Gastroesophageal sphincter (tissue), 4 donors: ENCODE results near the gene THOC5. TPM values are rescaled to one million over a fixed set of nuclear protein-coding genes. Genes with fewer than 3 reads are reported as not detected.
"Not testable (repeated sequence)": the region's sequence is repeated elsewhere in the genome, so short reads cannot be mapped to it uniquely, and the experiment has no call there.

Experiments used
- ATAC-seq: fragments of 150-250 bp; one replicate; pipeline ENCODE4 v1.9.1; 2016; ENCODE audit warnings: mild to moderate bottlenecking, moderate library complexity
- H3K27ac ChIP-seq, 4 donors: fragments of 200-600 bp; sonication (generic) in 3 of 4; 1 replicate in 3 of 4; 2 replicates in 1 of 4; pipeline ENCODE4 v1.5.1; 2016 to 2019
- H3K27me3 ChIP-seq: fragments of 200-600 bp; sonication (generic); one replicate; pipeline ENCODE4 v1.5.1; 2019
- H3K36me3 ChIP-seq, 2 donors: fragments of 200-600 bp; sonication (generic); one replicate each; pipeline ENCODE4 v1.5.1; 2019; ENCODE audit warnings: control low read depth in 1 of 2
- H3K4me1 ChIP-seq, 3 donors: fragments of 200-600 bp; sonication (generic); 1 replicate in 2 of 3; 2 replicates in 1 of 3; pipeline ENCODE4 v1.5.1; 2016 to 2019; ENCODE audit warnings: control low read depth in 2 of 3
- H3K4me3 ChIP-seq, 2 donors: fragments of 200-600 bp; sonication (generic); one replicate each; pipeline ENCODE4 v1.5.1; 2019; ENCODE audit warnings: mild to moderate bottlenecking in 1 of 2, moderate library complexity in 1 of 2
- H3K9me3 ChIP-seq, 3 donors: fragments of 200-600 bp; sonication (generic); one replicate each; pipeline ENCODE4 v1.5.1; 2017 to 2019; ENCODE audit warnings: control low read depth in 2 of 3
- EP300 ChIP-seq: sonication (generic); formaldehyde crosslinking; IDR thresholded peaks from one replicate; pipeline ENCODE4 v1.6.1; 2017; ENCODE audit warnings: antibody characterized with exemption, mild to moderate bottlenecking
- POLR2A ChIP-seq, 2 donors: fragments of 450-650 bp; IDR thresholded peaks; one replicate each; pipeline ENCODE4 v1.6.1; 2017; ENCODE audit warnings: antibody characterized with exemption in 2 of 2, mild to moderate bottlenecking in 2 of 2, moderate library complexity in 1 of 2
- POLR2AphosphoS5 ChIP-seq: sonication (generic); formaldehyde crosslinking; IDR thresholded peaks from one replicate; pipeline ENCODE4 v1.6.1; 2017; ENCODE audit warnings: antibody characterized with exemption
- WGBS, 2 donors: methylation state at CpG; one replicate each; pipeline ENCODE4 v1.1.5; 2018; ENCODE audit warnings: low coverage in 1 of 2; 5-methylcytosine and 5-hydroxymethylcytosine counted together
- total RNA-seq, 4 donors: library from RNA; depleted of rRNA; stranded (reverse); fragments of >200 nt; gene quantifications; one replicate each; pipeline ENCODE4 v1.1.0, GENCODE V29; 2016
- TF ChIP-seq, protein P1 (sequence below), 4 experiments: fragments of 200-600 bp in 2 of 4; fragments of 450-650 bp in 2 of 4; sonication (generic) in 1 of 4; IDR thresholded peaks; one replicate each; pipeline ENCODE4 v1.5.1; 2017 to 2019; ENCODE audit warnings: antibody characterized with exemption in 4 of 4, mild to moderate bottlenecking in 2 of 4, moderate library complexity in 2 of 4

Gene THOC5
- total RNA-seq, 4 donors from 2014 or later = 46.0 to 91.4 (median 58.2) TPM

DNA sequence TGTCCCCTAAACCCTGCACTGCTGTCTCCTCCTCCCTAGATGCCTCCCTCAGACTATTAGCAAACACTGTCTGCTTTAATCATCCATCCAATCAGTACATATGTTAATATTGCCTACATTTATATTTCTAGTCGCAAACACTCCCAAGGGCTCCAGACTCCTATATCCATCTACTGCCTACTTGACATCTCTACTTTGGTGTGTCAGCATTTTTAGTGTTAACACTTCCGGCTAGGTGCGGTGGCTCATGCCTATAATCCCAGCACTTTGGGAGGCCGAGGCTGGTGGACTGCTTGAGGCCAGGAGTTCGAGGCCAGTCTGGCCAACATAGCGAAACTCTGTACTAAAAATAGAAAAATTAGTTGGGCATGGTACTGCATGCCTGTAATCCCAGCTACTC is 5.5 kb upstream of the THOC5 start:
- H3K36me3 ChIP-seq = peaks cover 0 to 92% of the 10 kb centered on the region in 2 donors

DNA sequence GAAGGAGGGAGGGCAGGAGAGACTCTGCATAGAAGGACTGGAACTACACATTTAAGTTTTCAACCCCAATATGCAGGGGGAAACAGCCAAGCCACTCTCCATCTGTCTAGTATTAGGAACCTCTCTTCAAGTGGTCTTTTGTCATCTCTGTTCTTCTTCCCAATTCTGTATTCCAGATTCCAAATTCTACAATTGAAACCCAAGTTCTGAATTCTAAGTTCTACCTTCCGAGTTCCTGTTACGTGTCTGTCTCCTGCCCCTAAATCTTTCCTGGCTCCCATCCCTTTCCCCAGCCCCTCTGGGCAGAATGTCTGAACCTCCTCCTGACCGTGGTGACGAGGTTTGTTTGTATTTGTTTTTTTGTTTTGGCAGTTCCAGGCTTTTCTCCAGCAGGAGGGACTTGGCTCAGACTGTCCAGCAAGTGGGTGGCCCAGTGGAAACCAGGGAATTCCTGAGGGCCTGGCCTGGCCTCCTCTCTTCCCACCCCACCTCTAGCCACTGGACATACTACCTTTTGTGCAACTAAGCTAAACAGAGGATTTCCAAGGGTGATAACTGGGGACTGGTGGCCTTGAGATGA is 1.6 kb upstream of the THOC5 start:
- no peak overlapping the region for H3K4me3 ChIP-seq
- peaks cover 0 to 20% (median 9%) of the 10 kb centered on the region in 3 donors for H3K4me1 ChIP-seq
- no peaks in the 10 kb centered on the region for H3K27me3 ChIP-seq
- WGBS, 2 donors = 66 to 76% methylated on average over 2 to 4 of the region's 4 CpGs
- no peak for TF ChIP-seq POLR2AphosphoS5
- no peak for TF ChIP-seq EP300
- TF ChIP-seq POLR2A (IDR thresholded peaks at IDR 0.05) = no peak
- peak overlapping the region in 3 of 4 donors; percentile 86 to 87 (median 87) for H3K27ac ChIP-seq
- H3K36me3 ChIP-seq = peaks cover 0 to 57% of the 10 kb centered on the region in 2 donors
- H3K9me3 ChIP-seq = no peaks in the 10 kb centered on the region
- ATAC-seq = no peak

More for the DNA sequence above, 5.5 kb upstream of the THOC5 start:
- Histone ChIP-seq H3K4me3 (no peak overlapping the region), H3K9me3 (no peaks in the 10 kb centered on the region), H3K27ac (no peak overlapping the region), H3K27me3 (no peaks in the 10 kb centered on the region), H3K4me1 (peaks cover 0 to 10% (median 8%) of the 10 kb centered on the region in 3 donors)
- no peak for ATAC-seq
- 94 to 100% methylated on average over 3 to 5 of the region's 6 CpGs for WGBS, 2 donors
- TF ChIP-seq, protein P1, sequence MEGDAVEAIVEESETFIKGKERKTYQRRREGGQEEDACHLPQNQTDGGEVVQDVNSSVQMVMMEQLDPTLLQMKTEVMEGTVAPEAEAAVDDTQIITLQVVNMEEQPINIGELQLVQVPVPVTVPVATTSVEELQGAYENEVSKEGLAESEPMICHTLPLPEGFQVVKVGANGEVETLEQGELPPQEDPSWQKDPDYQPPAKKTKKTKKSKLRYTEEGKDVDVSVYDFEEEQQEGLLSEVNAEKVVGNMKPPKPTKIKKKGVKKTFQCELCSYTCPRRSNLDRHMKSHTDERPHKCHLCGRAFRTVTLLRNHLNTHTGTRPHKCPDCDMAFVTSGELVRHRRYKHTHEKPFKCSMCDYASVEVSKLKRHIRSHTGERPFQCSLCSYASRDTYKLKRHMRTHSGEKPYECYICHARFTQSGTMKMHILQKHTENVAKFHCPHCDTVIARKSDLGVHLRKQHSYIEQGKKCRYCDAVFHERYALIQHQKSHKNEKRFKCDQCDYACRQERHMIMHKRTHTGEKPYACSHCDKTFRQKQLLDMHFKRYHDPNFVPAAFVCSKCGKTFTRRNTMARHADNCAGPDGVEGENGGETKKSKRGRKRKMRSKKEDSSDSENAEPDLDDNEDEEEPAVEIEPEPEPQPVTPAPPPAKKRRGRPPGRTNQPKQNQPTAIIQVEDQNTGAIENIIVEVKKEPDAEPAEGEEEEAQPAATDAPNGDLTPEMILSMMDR (IDR thresholded peaks at IDR 0.05) = no peak
- TF ChIP-seq POLR2A (IDR thresholded peaks at IDR 0.05) = no peak
- TF ChIP-seq POLR2AphosphoS5 = no peak
- no peak for TF ChIP-seq EP300

DNA sequence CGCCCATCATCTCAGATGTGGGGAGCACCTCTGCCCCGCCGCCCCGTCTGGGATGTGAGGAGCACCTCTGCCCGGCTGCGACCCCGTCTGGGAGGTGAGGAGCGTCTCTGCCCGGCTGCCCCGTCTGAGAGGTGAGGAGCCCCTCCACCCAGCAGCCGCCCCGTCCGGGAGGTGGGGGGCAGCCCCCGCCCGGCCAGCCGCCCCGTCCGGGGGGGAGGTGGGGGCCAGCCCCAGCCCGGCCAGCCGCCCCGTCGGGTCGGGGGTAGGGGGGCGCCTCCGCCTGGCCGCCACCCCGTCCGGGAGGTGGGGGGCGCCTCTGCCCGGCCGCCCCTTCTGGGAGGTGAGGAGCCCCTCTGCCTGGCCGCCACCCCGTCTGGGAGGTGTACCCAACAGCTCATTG is 1.2 kb downstream of the THOC5 start:
- not testable (repeated sequence) for ATAC-seq, H3K9me3 ChIP-seq, H3K27me3 ChIP-seq, H3K27ac ChIP-seq
- no CpG with 5 or more reads among the region's 33 CpGs for WGBS, 2 donors
- H3K4me1 ChIP-seq = peaks cover 0 to 20% (median 9%) of the 10 kb centered on the region in 3 donors
- H3K4me3 ChIP-seq = peak overlapping the region in 1 of 2 donors; percentile 84
- H3K36me3 ChIP-seq = peaks cover 0 to 54% of the 10 kb centered on the region in 2 donors

DNA sequence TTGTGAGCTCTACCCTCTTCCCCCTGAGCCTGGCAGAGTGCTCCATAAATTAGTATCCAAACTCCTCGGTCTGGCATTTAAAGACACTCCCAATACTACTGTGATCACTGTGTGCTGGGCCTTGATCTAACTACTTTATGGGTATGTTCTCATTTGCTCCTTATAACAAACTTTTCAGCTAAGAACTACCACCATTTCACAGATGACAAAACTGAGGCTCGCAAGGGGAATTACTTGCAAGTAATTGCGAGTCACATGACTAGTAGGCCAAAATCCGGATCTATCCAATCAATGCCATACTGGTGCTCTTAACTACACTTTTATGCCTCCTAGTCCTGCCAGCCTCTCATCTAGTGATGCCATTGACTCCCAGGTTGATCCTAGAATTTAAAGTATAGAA is 3.6 kb downstream of the THOC5 start:
- Histone ChIP-seq H3K27ac (no peak overlapping the region), H3K4me1 (peaks cover 0 to 20% (median 9%) of the 10 kb centered on the region in 3 donors), H3K36me3 (peaks cover 0 to 54% of the 10 kb centered on the region in 2 donors), H3K9me3 (no peaks in the 10 kb centered on the region), H3K4me3 (no peak overlapping the region), H3K27me3 (no peaks in the 10 kb centered on the region)
- 93% methylated on average over 3 to 4 of the region's 4 CpGs for WGBS, 2 donors
- TF ChIP-seq POLR2A (IDR thresholded peaks at IDR 0.05) (no peak), EP300 (no peak), POLR2AphosphoS5 (no peak)
- TF ChIP-seq, protein P1 (IDR thresholded peaks at IDR 0.05) = no peak
- no peak for ATAC-seq

DNA sequence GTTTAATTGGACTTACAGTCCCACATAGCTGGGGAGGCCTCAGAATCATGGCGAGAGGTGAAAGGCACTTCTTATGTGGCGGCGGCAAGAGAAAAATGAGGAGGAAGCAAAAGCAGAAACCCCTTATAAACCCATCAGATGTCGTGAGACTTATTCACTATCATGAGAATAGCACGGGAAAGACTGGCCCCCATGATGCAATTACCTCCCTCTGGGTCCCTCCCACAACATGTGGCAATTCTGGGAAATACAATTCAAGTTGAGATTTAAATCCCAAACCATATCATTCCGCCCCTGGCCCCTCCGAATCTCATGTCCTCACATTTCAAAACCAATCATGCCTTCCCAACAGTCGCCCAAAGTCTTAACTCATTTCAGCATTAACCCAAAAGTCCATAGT is 8.5 kb downstream of the THOC5 start:
- not testable (repeated sequence) for H3K27me3 ChIP-seq, H3K27ac ChIP-seq, H3K4me3 ChIP-seq, H3K9me3 ChIP-seq, H3K4me1 ChIP-seq, ATAC-seq
- peaks cover 0 to 95% of the 10 kb centered on the region in 2 donors for H3K36me3 ChIP-seq
- WGBS, 2 donors = 79 to 85% methylated on average over 7 of the region's 8 CpGs

DNA sequence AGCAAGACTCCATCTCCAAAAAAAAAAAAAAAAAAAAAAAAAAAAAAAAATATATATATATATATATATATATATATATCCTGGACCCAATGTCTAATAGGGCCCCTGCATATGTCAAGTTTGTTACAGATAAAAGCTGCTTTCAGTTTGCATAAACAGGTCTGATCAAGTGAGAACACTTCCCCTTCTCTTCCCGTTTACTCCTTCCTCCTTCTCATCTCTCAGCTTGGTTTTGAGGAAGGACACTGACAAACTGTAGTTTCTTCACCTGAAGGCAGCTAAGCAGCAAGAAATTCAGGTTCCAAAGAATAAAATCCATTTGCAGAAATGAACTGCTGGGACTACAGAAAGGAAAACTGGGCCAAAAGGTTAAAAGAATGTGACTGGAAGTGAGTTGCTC is 11.7 kb downstream of the THOC5 start:
- no peaks in the 10 kb centered on the region for H3K4me1 ChIP-seq
- TF ChIP-seq POLR2A (IDR thresholded peaks at IDR 0.05) (no peak), POLR2AphosphoS5 (no peak), EP300 (no peak)
- TF ChIP-seq, protein P1 (IDR thresholded peaks at IDR 0.05) = no peak
- ATAC-seq = no peak
- peaks cover 0 to 98% of the 10 kb centered on the region in 2 donors for H3K36me3 ChIP-seq
- H3K4me3 ChIP-seq = no peak overlapping the region
- H3K27me3 ChIP-seq = no peaks in the 10 kb centered on the region
- WGBS, 2 donors = 38 to 77% methylated on average over 1 of the region's 1 CpG
- H3K9me3 ChIP-seq = no peaks in the 10 kb centered on the region
- H3K27ac ChIP-seq = no peak overlapping the region
